Lower leg skin (tissue), 3 donors: ENCODE measurements around the gene NFAT5.

Source experiments
- POLR2A ChIP-seq, 2 donors: fragments of 450-650 bp; IDR thresholded peaks; one replicate each; pipeline ENCODE4 v1.6.1; 2016 to 2017; ENCODE audit warnings: antibody characterized with exemption in 2 of 2, mild to moderate bottlenecking in 1 of 2, moderate library complexity in 1 of 2
- TF ChIP-seq, protein P1 (sequence below), 3 donors: fragments of 450-650 bp; IDR thresholded peaks; one replicate each; pipeline ENCODE4 v1.5.1; 2016; ENCODE audit warnings: antibody characterized with exemption in 3 of 3, mild to moderate bottlenecking in 3 of 3, moderate library complexity in 2 of 3

- TF ChIP-seq, protein P1, sequence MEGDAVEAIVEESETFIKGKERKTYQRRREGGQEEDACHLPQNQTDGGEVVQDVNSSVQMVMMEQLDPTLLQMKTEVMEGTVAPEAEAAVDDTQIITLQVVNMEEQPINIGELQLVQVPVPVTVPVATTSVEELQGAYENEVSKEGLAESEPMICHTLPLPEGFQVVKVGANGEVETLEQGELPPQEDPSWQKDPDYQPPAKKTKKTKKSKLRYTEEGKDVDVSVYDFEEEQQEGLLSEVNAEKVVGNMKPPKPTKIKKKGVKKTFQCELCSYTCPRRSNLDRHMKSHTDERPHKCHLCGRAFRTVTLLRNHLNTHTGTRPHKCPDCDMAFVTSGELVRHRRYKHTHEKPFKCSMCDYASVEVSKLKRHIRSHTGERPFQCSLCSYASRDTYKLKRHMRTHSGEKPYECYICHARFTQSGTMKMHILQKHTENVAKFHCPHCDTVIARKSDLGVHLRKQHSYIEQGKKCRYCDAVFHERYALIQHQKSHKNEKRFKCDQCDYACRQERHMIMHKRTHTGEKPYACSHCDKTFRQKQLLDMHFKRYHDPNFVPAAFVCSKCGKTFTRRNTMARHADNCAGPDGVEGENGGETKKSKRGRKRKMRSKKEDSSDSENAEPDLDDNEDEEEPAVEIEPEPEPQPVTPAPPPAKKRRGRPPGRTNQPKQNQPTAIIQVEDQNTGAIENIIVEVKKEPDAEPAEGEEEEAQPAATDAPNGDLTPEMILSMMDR (IDR thresholded peaks at IDR 0.05) = no peak
- no peak for TF ChIP-seq POLR2A (IDR thresholded peaks at IDR 0.05)
Measured at GRCh38 chr16:69596801-69597200, 31.0 kb downstream of the NFAT5 start.
